HG03060 (cell line): ENCODE measurements around the gene TMC8.
"Not testable (repeated sequence)": the region's sequence is repeated elsewhere in the genome, so short reads cannot be mapped to it uniquely, and the experiment has no call there.

ENCODE experiments used
- ATAC-seq: cut with Tn5 transposase; IDR thresholded peaks from one replicate; pipeline ENCODE4 v1.9.1; 2021; ENCODE audit warnings: low read depth, moderate number of reproducible peaks; ENCODE audit not compliant: unreplicated experiment

The TMC8 gene

GRCh38 chr17:78130437-78131101, at the start of gene TMC8:
Gene TMC8, plus strand, starts transcription at chr17:78130771. Its CDS starts 818 bp downstream, at chr17:78131589.
- no peak for ATAC-seq

GRCh38 chr17:78081551-78081950, 49.0 kb upstream of the TMC8 start:
- ATAC-seq = no peak

- not testable (repeated sequence) for ATAC-seq
These were observed 48.2 kb upstream of the TMC8 start for GRCh38 chr17:78082355-78082872.

GRCh38 chr17:78082988-78083387, 47.6 kb upstream of the TMC8 start:
- ATAC-seq = no peak

- no peak for ATAC-seq
These were observed 43.8 kb upstream of the TMC8 start for GRCh38 chr17:78086740-78087139.

- ATAC-seq = no peak
These were observed 42.0 kb upstream of the TMC8 start for GRCh38 chr17:78088529-78088928.

GRCh38 chr17:78089576-78090281, 40.8 kb upstream of the TMC8 start:
- ATAC-seq = no peak

GRCh38 chr17:78092794-78093324, 37.7 kb upstream of the TMC8 start:
- ATAC-seq = no peak

- no peak for ATAC-seq
These were observed 35.5 kb upstream of the TMC8 start for GRCh38 chr17:78095035-78095434.

GRCh38 chr17:78096093-78096492, 34.5 kb upstream of the TMC8 start:
- ATAC-seq = no peak

GRCh38 chr17:78101112-78101511, 29.5 kb upstream of the TMC8 start:
- no peak for ATAC-seq

- ATAC-seq = no peak
These were observed 29.0 kb upstream of the TMC8 start for GRCh38 chr17:78101542-78101941.

- no peak for ATAC-seq
These were observed 27.3 kb upstream of the TMC8 start for GRCh38 chr17:78103311-78103710.

GRCh38 chr17:78104540-78104941, 26.0 kb upstream of the TMC8 start:
- no peak for ATAC-seq

GRCh38 chr17:78105101-78105500, 25.5 kb upstream of the TMC8 start:
- no peak for ATAC-seq

GRCh38 chr17:78105551-78105950, 25.0 kb upstream of the TMC8 start:
- no peak for ATAC-seq

- ATAC-seq = no peak
These were observed 24.4 kb upstream of the TMC8 start for GRCh38 chr17:78106211-78106610.

- ATAC-seq = no peak
These were observed 23.1 kb upstream of the TMC8 start for GRCh38 chr17:78107457-78107856.

- ATAC-seq = no peak
These were observed 22.4 kb upstream of the TMC8 start for GRCh38 chr17:78107976-78108725.

GRCh38 chr17:78108726-78109488, 21.7 kb upstream of the TMC8 start:
- ATAC-seq = no peak

- ATAC-seq = no peak
These were observed 21.1 kb upstream of the TMC8 start for GRCh38 chr17:78109489-78109761.
